ENCODE data around the gene FMO1. TPM values are rescaled to one million over a fixed set of nuclear protein-coding genes. Genes with fewer than 3 reads are reported as not detected.

The FMO1 gene
- total RNA-seq, 2 experiments from 2014 or later = 0.34 to 0.38 TPM

DNA sequence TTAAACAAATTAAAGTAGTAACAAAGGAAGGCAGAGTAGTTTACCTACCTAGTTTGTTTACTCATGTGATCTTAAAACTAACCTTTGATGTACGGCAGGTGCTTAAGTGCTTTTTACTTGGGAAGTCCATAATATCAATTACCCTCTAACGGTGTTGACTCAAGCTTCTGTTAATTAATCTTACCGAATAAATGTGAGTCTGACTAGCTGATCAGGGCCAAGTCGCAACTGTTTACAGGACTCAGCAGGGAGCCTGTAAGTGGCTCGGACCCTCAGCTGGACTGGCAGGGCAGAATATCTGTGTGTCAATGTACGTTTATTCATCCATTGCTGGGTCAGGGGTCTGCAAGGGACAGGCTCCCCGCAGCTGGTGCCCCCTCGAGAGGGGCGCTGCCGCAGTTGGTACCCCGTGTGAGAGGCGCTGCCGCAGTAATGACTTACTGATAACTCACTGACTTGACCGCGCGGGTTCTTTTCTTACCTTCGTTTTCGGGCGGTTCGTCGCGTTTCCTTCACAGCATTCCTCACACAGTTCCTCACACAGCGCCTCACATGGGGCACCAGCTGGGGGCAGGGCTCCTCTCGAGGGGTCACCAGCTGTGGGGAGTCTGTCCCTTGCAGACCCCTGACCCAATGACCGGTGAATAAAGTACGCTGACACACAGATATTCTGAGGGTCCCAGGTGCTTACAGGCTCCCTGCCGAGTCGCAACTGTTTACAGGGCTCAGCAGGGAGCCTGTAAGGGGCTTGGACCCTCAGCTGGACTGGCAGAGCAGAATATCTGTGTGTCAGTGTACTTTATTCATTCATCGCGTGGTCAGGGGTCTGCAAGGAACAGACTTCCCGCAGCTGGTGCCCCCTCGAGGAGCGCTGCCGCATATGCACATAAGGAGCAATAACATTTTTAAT is 3.0 kb downstream of the FMO1 start:
- no TSS peak for BruUV-seq (replicated peaks)
- ChIA-PET CTCF (ENCODE audit: unreplicated experiment) (interaction anchor here (2.3 to 2.7 kb wide), 2 partner anchors 31 to 62 kb away, joined by 6 to 10 read pairs; partner anchors contain the start of gene FMO4), POLR2A (interaction anchor here (0.7 to 5.6 kb wide), 11 partner anchors 10 to 1123 kb away, joined by 3 to 40 read pairs (median 3); partner anchors contain the start of gene FMO4)
- Histone ChIP-seq H3K4me2 (ENCODE audit: low read length) (peak overlapping the region; percentile 87), H2AFZ (ENCODE audit: low read length) (peak overlapping the region; percentile 81), H3K36me3 (ENCODE audit: insufficient read depth, low read length) (peaks cover 10% of the 10 kb centered on the region), H4K20me1 (ENCODE audit: insufficient read depth, low read length) (no peaks in the 10 kb centered on the region), H3K27ac (ENCODE audit: low read depth, low read length, poor library complexity, severe bottlenecking) (peak overlapping the region; percentile 91), H3K4me3 (ENCODE audit: low read depth, low read length, poor library complexity, severe bottlenecking) (peak overlapping the region; percentile 76), H3K9me2 (ENCODE audit: insufficient read depth, low read length) (no peaks in the 10 kb centered on the region), H3K79me2 (ENCODE audit: insufficient read depth, low read depth, low read length) (peaks cover 13% of the 10 kb centered on the region; the same call in 1 of the 2 replicates), H3K9me3 (ENCODE audit: low read length) (no peaks in the 10 kb centered on the region), H3K4me1 (ENCODE audit: insufficient read depth, low read length, poor library complexity, severe bottlenecking) (peaks cover 56% of the 10 kb centered on the region)
- intact Hi-C loops (cut with micrococcal nuclease; ENCODE audit: unreplicated experiment) = loop anchor here (5.0 kb wide), 3 partner anchors 236 to 719 kb away; partner anchors contain the start of genes GORAB, PRRC2C and VAMP4
- no peak for TF ChIP-seq EZH2phosphoT487 (IDR thresholded peaks at IDR 0.05; ENCODE audit: borderline replicate concordance, low read depth, low read length)
- TF ChIP-seq, protein P1, sequence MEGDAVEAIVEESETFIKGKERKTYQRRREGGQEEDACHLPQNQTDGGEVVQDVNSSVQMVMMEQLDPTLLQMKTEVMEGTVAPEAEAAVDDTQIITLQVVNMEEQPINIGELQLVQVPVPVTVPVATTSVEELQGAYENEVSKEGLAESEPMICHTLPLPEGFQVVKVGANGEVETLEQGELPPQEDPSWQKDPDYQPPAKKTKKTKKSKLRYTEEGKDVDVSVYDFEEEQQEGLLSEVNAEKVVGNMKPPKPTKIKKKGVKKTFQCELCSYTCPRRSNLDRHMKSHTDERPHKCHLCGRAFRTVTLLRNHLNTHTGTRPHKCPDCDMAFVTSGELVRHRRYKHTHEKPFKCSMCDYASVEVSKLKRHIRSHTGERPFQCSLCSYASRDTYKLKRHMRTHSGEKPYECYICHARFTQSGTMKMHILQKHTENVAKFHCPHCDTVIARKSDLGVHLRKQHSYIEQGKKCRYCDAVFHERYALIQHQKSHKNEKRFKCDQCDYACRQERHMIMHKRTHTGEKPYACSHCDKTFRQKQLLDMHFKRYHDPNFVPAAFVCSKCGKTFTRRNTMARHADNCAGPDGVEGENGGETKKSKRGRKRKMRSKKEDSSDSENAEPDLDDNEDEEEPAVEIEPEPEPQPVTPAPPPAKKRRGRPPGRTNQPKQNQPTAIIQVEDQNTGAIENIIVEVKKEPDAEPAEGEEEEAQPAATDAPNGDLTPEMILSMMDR (conservative IDR thresholded peaks at IDR 0.05; ENCODE audit: low read length) = peak; percentile 81; the same call in 1 of the 2 replicates
- DNase-seq (ENCODE audit: low spot score) = peak; percentile 87

DNA sequence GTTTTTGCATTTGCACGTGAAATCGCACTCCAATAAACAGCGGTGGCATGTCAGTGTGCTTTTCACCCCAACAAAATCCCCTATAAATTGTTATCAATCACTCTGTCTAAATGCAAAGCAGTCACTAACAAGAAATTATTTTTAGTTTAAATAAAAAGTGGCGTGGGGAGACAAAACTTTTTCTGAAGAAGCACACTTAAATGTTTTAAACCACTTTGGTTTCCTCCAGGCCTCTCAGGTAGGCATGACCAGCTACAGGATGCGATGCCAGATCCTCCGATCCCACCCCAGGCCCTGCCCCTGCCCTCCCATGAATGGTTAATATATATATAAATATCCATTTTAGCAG is 3.6 kb downstream of the FMO1 start:
- H3K9me3 ChIP-seq (ENCODE audit: low read length) = no peaks in the 10 kb centered on the region
- TF ChIP-seq, protein P1 (conservative IDR thresholded peaks at IDR 0.05; ENCODE audit: low read length) = no peak; the same call in 1 of the 2 replicates
- TF ChIP-seq EZH2phosphoT487 (IDR thresholded peaks at IDR 0.05; ENCODE audit: borderline replicate concordance, low read depth, low read length) = no peak
- ChIA-PET CTCF (ENCODE audit: unreplicated experiment) (interaction anchor here (2.3 to 2.7 kb wide), 2 partner anchors 30 to 62 kb away, joined by 6 to 10 read pairs; partner anchors contain the start of gene FMO4), POLR2A (interaction anchor here (0.6 to 5.6 kb wide), 6 partner anchors 9 to 492 kb away, joined by 3 to 40 read pairs (median 3); partner anchors contain the start of gene FMO4)
- no peaks in the 10 kb centered on the region for H4K20me1 ChIP-seq (ENCODE audit: insufficient read depth, low read length)
- intact Hi-C loops (cut with micrococcal nuclease; ENCODE audit: unreplicated experiment) = loop anchor here (1.0 to 5.0 kb wide), 5 partner anchors 27 to 720 kb away; partner anchors contain the start of genes GORAB, PRRC2C and VAMP4
- H3K4me3 ChIP-seq (ENCODE audit: low read depth, low read length, poor library complexity, severe bottlenecking) = peak overlapping the region; percentile 76
- H2AFZ ChIP-seq (ENCODE audit: low read length) = peak overlapping the region; percentile 81
- peak overlapping the region; percentile 87 for H3K4me2 ChIP-seq (ENCODE audit: low read length)
- H3K27ac ChIP-seq (ENCODE audit: low read depth, low read length, poor library complexity, severe bottlenecking) = peak overlapping the region; percentile 91
- H3K9me2 ChIP-seq (ENCODE audit: insufficient read depth, low read length) = no peaks in the 10 kb centered on the region
- peaks cover 8% of the 10 kb centered on the region for H3K36me3 ChIP-seq (ENCODE audit: insufficient read depth, low read length)
- peaks cover 13% of the 10 kb centered on the region; the same call in 1 of the 2 replicates for H3K79me2 ChIP-seq (ENCODE audit: insufficient read depth, low read depth, low read length)
- peaks cover 56% of the 10 kb centered on the region for H3K4me1 ChIP-seq (ENCODE audit: insufficient read depth, low read length, poor library complexity, severe bottlenecking)
- BruUV-seq (replicated peaks) = no TSS peak
- DNase-seq (ENCODE audit: low spot score) = no peak
